H9 (cell line): ENCODE data around the gene CCDC141. TPM values are rescaled to one million over a fixed set of nuclear protein-coding genes. Genes with fewer than 3 reads are reported as not detected.
A peak's percentile ranks its signal among the peaks of the same experiment; 100 is the strongest.

Experiments used
- DNase-seq: peaks from one replicate; pipeline ENCODE4 v3.0.0-alpha.2; 2017
- H2AFZ ChIP-seq: one replicate; pipeline ENCODE4 v1.6.1; 2013; ENCODE audit warnings: mild to moderate bottlenecking, low read length, control low read depth, moderate library complexity
- H2AK5ac ChIP-seq: 2 replicates; pipeline ENCODE4 v1.6.1; 2013; ENCODE audit warnings: low read length, control low read depth, mixed read lengths; ENCODE audit not compliant: insufficient read length
- H2BK120ac ChIP-seq: one replicate; pipeline ENCODE4 v1.6.1; 2013; ENCODE audit warnings: low read depth, mild to moderate bottlenecking, low read length, control low read depth, inconsistent platforms; ENCODE audit not compliant: poor library complexity, severe bottlenecking
- H2BK12ac ChIP-seq: 2 replicates; pipeline ENCODE4 v1.6.1; 2013; ENCODE audit warnings: low read length, control low read depth, mixed read lengths, low read depth; ENCODE audit not compliant: insufficient read length
- H2BK15ac ChIP-seq: 2 replicates; pipeline ENCODE4 v1.6.1; 2013; ENCODE audit warnings: low read depth, low read length, control low read depth
- H2BK20ac ChIP-seq: one replicate; pipeline ENCODE4 v1.6.1; 2013; ENCODE audit warnings: low read depth, mild to moderate bottlenecking, low read length, control low read depth, inconsistent platforms; ENCODE audit not compliant: poor library complexity, severe bottlenecking
- H2BK5ac ChIP-seq: 2 replicates; pipeline ENCODE4 v1.6.1; 2013; ENCODE audit warnings: low read length, control low read depth, mixed read lengths; ENCODE audit not compliant: insufficient read length
- H3K14ac ChIP-seq: 2 replicates; pipeline ENCODE4 v1.6.1; 2013; ENCODE audit warnings: low read length, control low read depth; ENCODE audit not compliant: insufficient read depth
- H3K18ac ChIP-seq: 2 replicates; pipeline ENCODE4 v1.6.1; 2013; ENCODE audit warnings: low read depth, mild to moderate bottlenecking, mixed read lengths, low read length, control low read depth; ENCODE audit not compliant: insufficient read length
- H3K23ac ChIP-seq: 2 replicates; pipeline ENCODE4 v1.6.1; 2013; ENCODE audit warnings: low read length, control low read depth, mixed read lengths, low read depth; ENCODE audit not compliant: insufficient read length
- H3K23me2 ChIP-seq: 2 replicates; pipeline ENCODE4 v1.6.1; 2013; ENCODE audit warnings: low read depth, mild to moderate bottlenecking, mixed read lengths, low read length, control low read depth; ENCODE audit not compliant: insufficient read length, poor library complexity, severe bottlenecking
- H3K27ac ChIP-seq: 2 replicates; pipeline ENCODE4 v1.5.1; 2013; ENCODE audit warnings: low read length, control low read depth, mixed read lengths, low read depth; ENCODE audit not compliant: insufficient read length
- H3K27me3 ChIP-seq: 2 replicates; pipeline ENCODE4 v1.6.1; 2013; ENCODE audit warnings: low read length, control low read depth, inconsistent platforms; ENCODE audit not compliant: insufficient read depth
- H3K4ac ChIP-seq: 2 replicates; pipeline ENCODE4 v1.6.1; 2013; ENCODE audit warnings: low read depth, mild to moderate bottlenecking, control low read depth, inconsistent platforms, low read length, moderate library complexity
- H3K4me1 ChIP-seq: 2 replicates; pipeline ENCODE4 v1.6.1; 2013; ENCODE audit warnings: low read length, control low read depth, inconsistent platforms; ENCODE audit not compliant: insufficient read depth
- H3K4me2 ChIP-seq: 2 replicates; pipeline ENCODE4 v1.6.1; 2013; ENCODE audit warnings: low read length, control low read depth, mixed read lengths; ENCODE audit not compliant: insufficient read length, insufficient read depth
- H3K56ac ChIP-seq: 2 replicates; pipeline ENCODE4 v1.6.1; 2013; ENCODE audit warnings: low read depth, mild to moderate bottlenecking, mixed read lengths, low read length, control low read depth; ENCODE audit not compliant: insufficient read length
- H3K79me1 ChIP-seq: 2 replicates; pipeline ENCODE4 v1.6.1; 2013; ENCODE audit warnings: low read depth, mild to moderate bottlenecking, moderate library complexity, low read length, control low read depth, inconsistent platforms; ENCODE audit not compliant: insufficient read depth, poor library complexity, severe bottlenecking
- H3K79me2 ChIP-seq: 2 replicates; pipeline ENCODE4 v1.6.1; 2013; ENCODE audit warnings: low read length, control low read depth, inconsistent platforms; ENCODE audit not compliant: insufficient read depth
- H3K9ac ChIP-seq: 2 replicates; pipeline ENCODE4 v1.6.1; 2013; ENCODE audit warnings: low read length, control low read depth, mixed read lengths; ENCODE audit not compliant: insufficient read length; ENCODE audit errors: extremely low read depth
- H3K9me3 ChIP-seq: one replicate; pipeline ENCODE4 v1.6.1; 2013; ENCODE audit warnings: low read depth, low read length, inconsistent platforms; ENCODE audit not compliant: control insufficient read depth
- H3T11ph ChIP-seq: one replicate; pipeline ENCODE4 v1.6.1; 2013; ENCODE audit warnings: mild to moderate bottlenecking, low read length, control low read depth, inconsistent platforms
- H4K20me1 ChIP-seq: one replicate; pipeline ENCODE4 v1.6.1; 2013; ENCODE audit not compliant: control insufficient read depth, insufficient read length, insufficient read depth
- H4K5ac ChIP-seq: 2 replicates; pipeline ENCODE4 v1.6.1; 2013; ENCODE audit warnings: low read depth, mild to moderate bottlenecking, mixed read lengths, low read length, control low read depth; ENCODE audit not compliant: insufficient read length
- H4K8ac ChIP-seq: replicated peaks from 2 replicates; pipeline ENCODE4 v1.6.1; 2013; ENCODE audit warnings: low read length, control low read depth, mixed read lengths, low read depth; ENCODE audit not compliant: insufficient read length
- H4K91ac ChIP-seq: 2 replicates; pipeline ENCODE4 v1.6.1; 2013; ENCODE audit warnings: low read depth, mild to moderate bottlenecking, moderate library complexity, mixed read lengths, low read length, control low read depth; ENCODE audit not compliant: insufficient read length
- H3K27ac Mint-ChIP-seq, 3 experiments: 2 replicates in 2 of 3; 3 replicates in 1 of 3; pipeline ENCODE4 v1.8.0; 2020 to 2021; ENCODE audit warnings: mixed read lengths in 3 of 3, mild to moderate bottlenecking in 1 of 3, moderate library complexity in 1 of 3
- H3K27me3 Mint-ChIP-seq: 2 replicates; pipeline ENCODE4 v1.8.0; 2021; ENCODE audit warnings: low read depth, mild to moderate bottlenecking, moderate library complexity, mixed read lengths
- H3K36me3 Mint-ChIP-seq, 3 experiments: 2 replicates in 2 of 3; 3 replicates in 1 of 3; pipeline ENCODE4 v1.8.0; 2020 to 2021; ENCODE audit warnings: low read depth in 3 of 3, mixed read lengths in 3 of 3; ENCODE audit not compliant: insufficient read depth in 1 of 3
- H3K4me1 Mint-ChIP-seq, 2 experiments: 2 replicates each; pipeline ENCODE4 v1.8.0; 2020; ENCODE audit warnings: mixed read lengths in 2 of 2
- H3K4me3 Mint-ChIP-seq, 2 experiments: 2 replicates in 1 of 2; 3 replicates in 1 of 2; pipeline ENCODE4 v1.8.0; 2020 to 2021; ENCODE audit warnings: mild to moderate bottlenecking in 2 of 2, mixed read lengths in 2 of 2, moderate library complexity in 1 of 2
- H3K9me3 Mint-ChIP-seq, 2 experiments: 2 replicates in 1 of 2; 3 replicates in 1 of 2; pipeline ENCODE4 v1.8.0; 2020; ENCODE audit warnings: mild to moderate bottlenecking in 2 of 2, mixed read lengths in 2 of 2, moderate library complexity in 1 of 2
- CTCF ChIP-seq: fragments of 200-600 bp; sonication (generic); conservative IDR thresholded peaks from 3 replicates; pipeline ENCODE4 v1.8.0; 2021; ENCODE audit warnings: antibody characterized with exemption, mild to moderate bottlenecking
- WGBS: extraction: QIAGEN DNeasy Blood & Tissue Kit; methylation state at CpG from one replicate; pipeline ENCODE4 v1.1.7; 2013; ENCODE audit warnings: missing lambda C conversion rate, low lambda C conversion rate, mixed read lengths; ENCODE audit not compliant: insufficient read length; ENCODE audit errors: extremely low coverage; 5-methylcytosine and 5-hydroxymethylcytosine counted together
- total RNA-seq: library from RNA; stranded (reverse); gene quantifications from 2 replicates; pipeline ENCODE4 v1.2.1, GENCODE V29; 2021

The CCDC141 gene
- total RNA-seq, 1 experiment from 2014 or later, result 1.0 TPM

DNA sequence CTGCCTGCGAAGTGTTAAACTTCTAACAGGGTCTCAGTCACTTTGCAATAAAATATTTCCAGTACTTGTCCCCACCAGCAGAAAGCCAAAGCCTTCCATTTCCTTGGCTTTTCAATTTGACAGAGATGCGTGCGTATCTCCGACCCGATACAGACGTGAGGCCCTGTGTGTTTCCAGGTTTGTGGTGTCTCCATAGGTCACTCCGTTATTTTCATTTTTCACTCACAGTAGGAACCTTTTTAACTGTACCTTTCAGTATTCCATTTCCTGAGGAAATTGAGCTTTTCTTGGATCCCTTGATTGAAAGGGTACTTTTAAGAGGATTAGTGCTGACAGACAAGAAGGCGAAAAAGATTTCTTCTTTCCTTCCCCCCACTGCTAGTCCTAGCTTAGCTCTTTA, 126.4 kb downstream of the CCDC141 start:
- no peak overlapping the region for H3K56ac ChIP-seq
- no peak overlapping the region for H2AK5ac ChIP-seq
- no peak overlapping the region for H2BK5ac ChIP-seq
- H3K14ac ChIP-seq, result no peak overlapping the region
- no peak overlapping the region for H3K27ac ChIP-seq
- H2BK12ac ChIP-seq, result no peak overlapping the region
- H4K20me1 ChIP-seq, result no peaks in the 10 kb centered on the region
- Mint-ChIP-seq H3K4me1 (peaks cover 2 to 12% of the 10 kb centered on the region in 2 experiments; a peak in 2 of 4 replicates), H3K36me3 (peaks cover 0 to 1% (median 0%) of the 10 kb centered on the region in 3 experiments; a peak in 1 of 7 replicates), H3K27ac (peak overlapping the region in 2 of 3 experiments; percentile 7 to 70; a peak in 4 of 7 replicates), H3K4me3 (no peak overlapping the region), H3K27me3 (no peaks in the 10 kb centered on the region), H3K9me3 (no peaks in the 10 kb centered on the region)
- no peak overlapping the region for H3K18ac ChIP-seq
- H3K4me1 ChIP-seq, result no peaks in the 10 kb centered on the region
- no peaks in the 10 kb centered on the region for H3K23me2 ChIP-seq
- H3K4me2 ChIP-seq, result no peak overlapping the region
- no peak overlapping the region for H2BK120ac ChIP-seq
- H2BK20ac ChIP-seq, result no peak overlapping the region
- no peak for TF ChIP-seq CTCF
- H3K79me2 ChIP-seq, result no peaks in the 10 kb centered on the region
- no peak overlapping the region for H3K4ac ChIP-seq
- H4K5ac ChIP-seq, result no peak overlapping the region
- H2BK15ac ChIP-seq, result no peak overlapping the region
- no peaks in the 10 kb centered on the region for H3K27me3 ChIP-seq
- no peak for DNase-seq
- no CpG with 5 or more reads among the region's 8 CpGs for WGBS
- no peaks in the 10 kb centered on the region for H3K9me3 ChIP-seq
- no peak overlapping the region for H4K91ac ChIP-seq
- H3K23ac ChIP-seq, result no peak overlapping the region
- H3K79me1 ChIP-seq, result no peaks in the 10 kb centered on the region
- no peak overlapping the region for H3K9ac ChIP-seq
- H2AFZ ChIP-seq, result no peak overlapping the region
- no peak overlapping the region for H4K8ac ChIP-seq
- H3T11ph ChIP-seq, result no peak overlapping the region
